WTC11 (cell line): Measurements from ENCODE around the gene C1S. TPM values are rescaled to one million over a fixed set of nuclear protein-coding genes. Genes with fewer than 3 reads are reported as not detected.

Source experiments
- ATAC-seq: fragments of 200-7000 bp; cut with Tn5 transposase; 2 replicates; pipeline ENCODE4 v1.10.0; 2021; ENCODE audit warnings: mild to moderate bottlenecking, moderate library complexity
- CTCF ChIA-PET: fragments of 300-600 bp; sonication (Branson Sonifier 250); formaldehyde crosslinking; loops from one replicate; lab custom pipeline; 2021; ENCODE audit warnings: antibody characterized with exemption; lab: Charles Lee
- POLR2A ChIA-PET: fragments of 350-600 bp; sonication (Branson Sonifier 250); formaldehyde crosslinking; loops from one replicate; lab custom pipeline; 2021; ENCODE audit warnings: antibody characterized with exemption; lab: Charles Lee
- DNase-seq: peaks from one replicate; pipeline ENCODE4 v3.0.0; 2021; ENCODE audit warnings: low spot score
- H3K27ac Mint-ChIP-seq: 2 replicates; pipeline ENCODE4 v1.8.0; 2021; ENCODE audit warnings: mixed read lengths
- H3K27me3 Mint-ChIP-seq: 2 replicates; pipeline ENCODE4 v1.8.0; 2021; ENCODE audit warnings: low read depth, mild to moderate bottlenecking, moderate library complexity, mixed read lengths
- H3K36me3 Mint-ChIP-seq: 2 replicates; pipeline ENCODE4 v1.8.0; 2021; ENCODE audit warnings: mixed read lengths
- H3K4me1 Mint-ChIP-seq: 2 replicates; pipeline ENCODE4 v1.8.0; 2022; ENCODE audit warnings: mixed read lengths
- H3K4me3 Mint-ChIP-seq: 2 replicates; pipeline ENCODE4 v1.8.0; 2021; ENCODE audit warnings: mild to moderate bottlenecking, moderate library complexity, mixed read lengths
- H3K9me3 Mint-ChIP-seq: 2 replicates; pipeline ENCODE4 v1.8.0; 2021; ENCODE audit warnings: mixed read lengths
- ATF3 ChIP-seq: sonication (generic); formaldehyde crosslinking; conservative IDR thresholded peaks from 2 replicates; pipeline ENCODE4 v1.8.1; 2022; ENCODE audit warnings: mild to moderate bottlenecking, missing genetic modification reagents
- ETV6 ChIP-seq: sonication (generic); formaldehyde crosslinking; IDR thresholded peaks from 2 replicates; pipeline ENCODE4 v1.8.1; 2022; ENCODE audit warnings: mild to moderate bottlenecking, missing genetic modification reagents
- FOXP1 ChIP-seq: sonication (generic); formaldehyde crosslinking; IDR thresholded peaks from 2 replicates; pipeline ENCODE4 v1.8.0; 2022; ENCODE audit warnings: missing genetic modification reagents, mild to moderate bottlenecking, moderate library complexity, borderline replicate concordance
- GTF2I ChIP-seq: fragments of 250-450 bp; sonication (Bioruptor Pico); conservative IDR thresholded peaks from 2 replicates; pipeline ENCODE4 v1.4.0; 2021; ENCODE audit warnings: mild to moderate bottlenecking
- JAZF1 ChIP-seq: fragments of 250-450 bp; sonication (Bioruptor Pico); IDR thresholded peaks from 2 replicates; pipeline ENCODE4 v1.9.0; 2021; ENCODE audit warnings: moderate library complexity, mild to moderate bottlenecking, inconsistent platforms
- MYBL2 ChIP-seq: sonication (generic); formaldehyde crosslinking; IDR thresholded peaks from 2 replicates; pipeline ENCODE4 v1.8.1; 2023; ENCODE audit warnings: mild to moderate bottlenecking, moderate library complexity, missing genetic modification reagents
- OVOL2 ChIP-seq: fragments of 250-450 bp; sonication (Bioruptor Pico); IDR thresholded peaks from 2 replicates; pipeline ENCODE4 v1.9.0; 2021; ENCODE audit warnings: mild to moderate bottlenecking, borderline replicate concordance
- SOX15 ChIP-seq: fragments of 250-450 bp; sonication (Bioruptor Pico); IDR thresholded peaks from 2 replicates; pipeline ENCODE4 v1.9.0; 2021; ENCODE audit warnings: mild to moderate bottlenecking
- ZNF263 ChIP-seq: sonication (generic); formaldehyde crosslinking; IDR thresholded peaks from 2 replicates; pipeline ENCODE4 v1.8.1; 2022; ENCODE audit warnings: low read depth, mild to moderate bottlenecking, moderate library complexity, missing genetic modification reagents
- ZNF396 ChIP-seq: fragments of 250-450 bp; sonication (Bioruptor Pico); IDR thresholded peaks from 2 replicates; pipeline ENCODE4 v1.8.0; 2021; ENCODE audit warnings: mild to moderate bottlenecking, moderate library complexity, borderline replicate concordance
- ZNF425 ChIP-seq: fragments of 250-450 bp; sonication (Bioruptor Pico); conservative IDR thresholded peaks from 2 replicates; pipeline ENCODE4 v1.9.0; 2021; ENCODE audit warnings: mild to moderate bottlenecking
- total RNA-seq: library from RNA; stranded (reverse); gene quantifications from 3 replicates; pipeline ENCODE4 v1.2.3, GENCODE V29; 2021
- TF ChIP-seq, protein P1 (sequence below): sonication (generic); formaldehyde crosslinking; IDR thresholded peaks from 2 replicates; pipeline ENCODE4 v1.8.0; 2023; ENCODE audit warnings: missing genetic modification reagents, mild to moderate bottlenecking, borderline replicate concordance
- TF ChIP-seq, protein P2 (sequence below): sonication (generic); formaldehyde crosslinking; IDR thresholded peaks from 2 replicates; pipeline ENCODE4 v1.8.1; 2022; ENCODE audit warnings: low read depth, missing genetic modification reagents, borderline replicate concordance
- TF ChIP-seq, protein P3 (sequence below): fragments of 250-450 bp; sonication (Bioruptor Pico); IDR thresholded peaks from 2 replicates; pipeline ENCODE4 v1.9.0; 2021; ENCODE audit warnings: mild to moderate bottlenecking

Gene C1S
- total RNA-seq, 1 experiment from 2014 or later, result 7.6 TPM

- TF ChIP-seq JAZF1, result no peak
- TF ChIP-seq, protein P1, sequence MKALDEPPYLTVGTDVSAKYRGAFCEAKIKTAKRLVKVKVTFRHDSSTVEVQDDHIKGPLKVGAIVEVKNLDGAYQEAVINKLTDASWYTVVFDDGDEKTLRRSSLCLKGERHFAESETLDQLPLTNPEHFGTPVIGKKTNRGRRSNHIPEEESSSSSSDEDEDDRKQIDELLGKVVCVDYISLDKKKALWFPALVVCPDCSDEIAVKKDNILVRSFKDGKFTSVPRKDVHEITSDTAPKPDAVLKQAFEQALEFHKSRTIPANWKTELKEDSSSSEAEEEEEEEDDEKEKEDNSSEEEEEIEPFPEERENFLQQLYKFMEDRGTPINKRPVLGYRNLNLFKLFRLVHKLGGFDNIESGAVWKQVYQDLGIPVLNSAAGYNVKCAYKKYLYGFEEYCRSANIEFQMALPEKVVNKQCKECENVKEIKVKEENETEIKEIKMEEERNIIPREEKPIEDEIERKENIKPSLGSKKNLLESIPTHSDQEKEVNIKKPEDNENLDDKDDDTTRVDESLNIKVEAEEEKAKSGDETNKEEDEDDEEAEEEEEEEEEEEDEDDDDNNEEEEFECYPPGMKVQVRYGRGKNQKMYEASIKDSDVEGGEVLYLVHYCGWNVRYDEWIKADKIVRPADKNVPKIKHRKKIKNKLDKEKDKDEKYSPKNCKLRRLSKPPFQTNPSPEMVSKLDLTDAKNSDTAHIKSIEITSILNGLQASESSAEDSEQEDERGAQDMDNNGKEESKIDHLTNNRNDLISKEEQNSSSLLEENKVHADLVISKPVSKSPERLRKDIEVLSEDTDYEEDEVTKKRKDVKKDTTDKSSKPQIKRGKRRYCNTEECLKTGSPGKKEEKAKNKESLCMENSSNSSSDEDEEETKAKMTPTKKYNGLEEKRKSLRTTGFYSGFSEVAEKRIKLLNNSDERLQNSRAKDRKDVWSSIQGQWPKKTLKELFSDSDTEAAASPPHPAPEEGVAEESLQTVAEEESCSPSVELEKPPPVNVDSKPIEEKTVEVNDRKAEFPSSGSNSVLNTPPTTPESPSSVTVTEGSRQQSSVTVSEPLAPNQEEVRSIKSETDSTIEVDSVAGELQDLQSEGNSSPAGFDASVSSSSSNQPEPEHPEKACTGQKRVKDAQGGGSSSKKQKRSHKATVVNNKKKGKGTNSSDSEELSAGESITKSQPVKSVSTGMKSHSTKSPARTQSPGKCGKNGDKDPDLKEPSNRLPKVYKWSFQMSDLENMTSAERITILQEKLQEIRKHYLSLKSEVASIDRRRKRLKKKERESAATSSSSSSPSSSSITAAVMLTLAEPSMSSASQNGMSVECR (CRISPR knock-in tag), result no peak
Measured at GRCh38 chr12:7092986-7093460, 32.5 kb downstream of the C1S start (continued).

DNA sequence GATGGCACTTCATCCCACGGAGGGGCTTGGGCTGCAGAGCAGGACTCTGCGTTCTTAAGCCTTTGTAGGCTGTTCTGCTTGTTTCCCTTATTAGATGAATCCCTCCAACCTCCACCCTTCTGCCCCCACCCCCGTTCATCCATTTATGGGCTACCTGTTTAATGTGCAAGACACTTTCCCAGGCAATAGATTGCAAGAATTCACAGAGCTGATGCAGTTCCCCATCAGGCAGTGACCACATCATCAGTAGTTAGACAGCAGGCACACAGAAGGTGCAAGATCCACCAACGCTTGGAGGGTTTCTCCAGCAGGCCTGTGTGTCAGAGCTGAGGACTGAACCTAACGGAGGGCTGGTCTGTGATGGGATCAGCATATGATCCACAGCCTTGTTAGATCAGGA, 33.0 kb downstream of the C1S start:
- Mint-ChIP-seq H3K27ac (no peak overlapping the region), H3K27me3 (no peaks in the 10 kb centered on the region; the same call in none of the 2 replicates), H3K36me3 (peaks cover 4% of the 10 kb centered on the region), H3K9me3 (no peaks in the 10 kb centered on the region), H3K4me1 (peaks cover 34% of the 10 kb centered on the region), H3K4me3 (no peak overlapping the region)
- no peak for TF ChIP-seq ZNF396 (CRISPR knock-in tag)
- no peak for TF ChIP-seq ZNF263 (CRISPR knock-in tag)
- no peak for DNase-seq
- ATAC-seq, result no peak
- ChIA-PET POLR2A (interaction anchor here (1.3 kb wide), 1 partner anchor 150 kb away, joined by 3 read pairs; the partner anchor contains the start of genes C12orf57 and RNU7-1), CTCF (interaction anchor here (0.9 to 7.7 kb wide), 4 partner anchors 9 to 132 kb away, joined by 3 to 63 read pairs (median 3); partner anchors contain the start of gene C1RL)

- Mint-ChIP-seq H3K27ac (no peak overlapping the region), H3K4me1 (peaks cover 34% of the 10 kb centered on the region), H3K27me3 (no peaks in the 10 kb centered on the region; the same call in none of the 2 replicates), H3K36me3 (peaks cover 7% of the 10 kb centered on the region), H3K9me3 (no peaks in the 10 kb centered on the region), H3K4me3 (no peak overlapping the region)
- POLR2A ChIA-PET, result interaction anchor here (1.3 kb wide), 1 partner anchor 150 kb away, joined by 3 read pairs; the partner anchor contains the start of genes C12orf57 and RNU7-1
- TF ChIP-seq GTF2I (CRISPR knock-in tag) (no peak), SOX15 (CRISPR knock-in tag) (no peak), ATF3 (CRISPR knock-in tag) (no peak), MYBL2 (CRISPR knock-in tag) (no peak), ETV6 (CRISPR knock-in tag) (no peak), ZNF425 (CRISPR knock-in tag) (no peak), OVOL2 (CRISPR knock-in tag) (no peak), FOXP1 (no peak)
- TF ChIP-seq, protein P2, sequence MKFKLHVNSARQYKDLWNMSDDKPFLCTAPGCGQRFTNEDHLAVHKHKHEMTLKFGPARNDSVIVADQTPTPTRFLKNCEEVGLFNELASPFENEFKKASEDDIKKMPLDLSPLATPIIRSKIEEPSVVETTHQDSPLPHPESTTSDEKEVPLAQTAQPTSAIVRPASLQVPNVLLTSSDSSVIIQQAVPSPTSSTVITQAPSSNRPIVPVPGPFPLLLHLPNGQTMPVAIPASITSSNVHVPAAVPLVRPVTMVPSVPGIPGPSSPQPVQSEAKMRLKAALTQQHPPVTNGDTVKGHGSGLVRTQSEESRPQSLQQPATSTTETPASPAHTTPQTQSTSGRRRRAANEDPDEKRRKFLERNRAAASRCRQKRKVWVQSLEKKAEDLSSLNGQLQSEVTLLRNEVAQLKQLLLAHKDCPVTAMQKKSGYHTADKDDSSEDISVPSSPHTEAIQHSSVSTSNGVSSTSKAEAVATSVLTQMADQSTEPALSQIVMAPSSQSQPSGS (CRISPR knock-in tag), result no peak
- TF ChIP-seq, protein P3, sequence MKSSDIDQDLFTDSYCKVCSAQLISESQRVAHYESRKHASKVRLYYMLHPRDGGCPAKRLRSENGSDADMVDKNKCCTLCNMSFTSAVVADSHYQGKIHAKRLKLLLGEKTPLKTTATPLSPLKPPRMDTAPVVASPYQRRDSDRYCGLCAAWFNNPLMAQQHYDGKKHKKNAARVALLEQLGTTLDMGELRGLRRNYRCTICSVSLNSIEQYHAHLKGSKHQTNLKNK (CRISPR knock-in tag), result no peak
- ATAC-seq (no peak), DNase-seq (no peak)
- CTCF ChIA-PET, result interaction anchor here (0.9 to 7.7 kb wide), 5 partner anchors 9 to 149 kb away, joined by 3 to 63 read pairs (median 3); partner anchors contain the start of gene C1RL
Measured at GRCh38 chr12:7093892-7094291, 33.4 kb downstream of the C1S start.
